ENCODE data around the gene FBLIM1.
"Not testable (repeated sequence)": the region's sequence is repeated elsewhere in the genome, so short reads cannot be mapped to it uniquely, and the experiment has no call there.

The FBLIM1 gene

DNA sequence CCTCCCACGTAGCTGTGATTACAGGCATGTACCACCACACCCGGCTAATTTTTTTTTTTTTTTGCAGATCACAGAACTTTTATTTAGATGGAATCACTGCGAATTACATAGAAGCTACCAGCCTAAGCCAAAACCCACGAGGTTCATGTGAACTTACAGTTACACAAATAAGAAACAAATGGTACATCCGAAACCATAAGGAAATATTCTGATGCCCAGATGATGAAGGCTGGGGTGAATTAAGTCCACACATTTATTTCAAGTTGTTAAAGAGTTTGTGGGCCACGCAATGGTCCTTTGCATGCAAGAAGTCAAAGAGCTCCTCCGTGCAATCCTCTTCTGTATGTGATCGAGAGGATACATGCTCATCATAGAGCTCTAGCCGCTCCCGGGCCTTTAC lies 48.5 kb downstream of the FBLIM1 start:
- in situ Hi-C loops (cut with MboI; ENCODE audit: low sequenced_read_pairs, unreplicated experiment): loop anchor here (25.0 kb wide), 1 partner anchor 180 kb away; the partner anchor contains the start of gene ZBTB17
- TF ChIP-seq, protein P1, sequence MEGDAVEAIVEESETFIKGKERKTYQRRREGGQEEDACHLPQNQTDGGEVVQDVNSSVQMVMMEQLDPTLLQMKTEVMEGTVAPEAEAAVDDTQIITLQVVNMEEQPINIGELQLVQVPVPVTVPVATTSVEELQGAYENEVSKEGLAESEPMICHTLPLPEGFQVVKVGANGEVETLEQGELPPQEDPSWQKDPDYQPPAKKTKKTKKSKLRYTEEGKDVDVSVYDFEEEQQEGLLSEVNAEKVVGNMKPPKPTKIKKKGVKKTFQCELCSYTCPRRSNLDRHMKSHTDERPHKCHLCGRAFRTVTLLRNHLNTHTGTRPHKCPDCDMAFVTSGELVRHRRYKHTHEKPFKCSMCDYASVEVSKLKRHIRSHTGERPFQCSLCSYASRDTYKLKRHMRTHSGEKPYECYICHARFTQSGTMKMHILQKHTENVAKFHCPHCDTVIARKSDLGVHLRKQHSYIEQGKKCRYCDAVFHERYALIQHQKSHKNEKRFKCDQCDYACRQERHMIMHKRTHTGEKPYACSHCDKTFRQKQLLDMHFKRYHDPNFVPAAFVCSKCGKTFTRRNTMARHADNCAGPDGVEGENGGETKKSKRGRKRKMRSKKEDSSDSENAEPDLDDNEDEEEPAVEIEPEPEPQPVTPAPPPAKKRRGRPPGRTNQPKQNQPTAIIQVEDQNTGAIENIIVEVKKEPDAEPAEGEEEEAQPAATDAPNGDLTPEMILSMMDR (IDR thresholded peaks at IDR 0.05; ENCODE audit: borderline replicate concordance, control extremely low read depth, extremely low read depth, insufficient read depth, missing control alignments): no peak
- DNase-seq (ENCODE audit: low spot score): no peak

- in situ Hi-C loops (cut with MboI; ENCODE audit: low sequenced_read_pairs, unreplicated experiment): loop anchor here (25.0 kb wide), 1 partner anchor 180 kb away; the partner anchor contains the start of gene ZBTB17
- not testable (repeated sequence) for DNase-seq (ENCODE audit: low spot score)
Measured at GRCh38 chr1:15807549-15807948, 49.0 kb downstream of the FBLIM1 start, which contains the start of gene UQCRHL. Gene UQCRHL (minus strand): TSS chr1:15807649. CDS start chr1:15807649, 0 bp downstream.

GRCh38 chr1:15808955-15809354 lies 50.4 kb downstream of the FBLIM1 start:
- no peak for DNase-seq (ENCODE audit: low spot score)
- TF ChIP-seq, protein P1 (IDR thresholded peaks at IDR 0.05; ENCODE audit: borderline replicate concordance, control extremely low read depth, extremely low read depth, insufficient read depth, missing control alignments): no peak
- in situ Hi-C loops (cut with MboI; ENCODE audit: low sequenced_read_pairs, unreplicated experiment): loop anchor here (25.0 kb wide), 1 partner anchor 178 kb away; the partner anchor contains the start of gene ZBTB17

GRCh38 chr1:15810073-15810472 lies 51.5 kb downstream of the FBLIM1 start:
- DNase-seq (ENCODE audit: low spot score): no peak
- in situ Hi-C loops (cut with MboI; ENCODE audit: low sequenced_read_pairs, unreplicated experiment): loop anchor here (25.0 kb wide), 1 partner anchor 177 kb away; the partner anchor contains the start of gene ZBTB17
- TF ChIP-seq, protein P1 (IDR thresholded peaks at IDR 0.05; ENCODE audit: borderline replicate concordance, control extremely low read depth, extremely low read depth, insufficient read depth, missing control alignments): no peak

DNA sequence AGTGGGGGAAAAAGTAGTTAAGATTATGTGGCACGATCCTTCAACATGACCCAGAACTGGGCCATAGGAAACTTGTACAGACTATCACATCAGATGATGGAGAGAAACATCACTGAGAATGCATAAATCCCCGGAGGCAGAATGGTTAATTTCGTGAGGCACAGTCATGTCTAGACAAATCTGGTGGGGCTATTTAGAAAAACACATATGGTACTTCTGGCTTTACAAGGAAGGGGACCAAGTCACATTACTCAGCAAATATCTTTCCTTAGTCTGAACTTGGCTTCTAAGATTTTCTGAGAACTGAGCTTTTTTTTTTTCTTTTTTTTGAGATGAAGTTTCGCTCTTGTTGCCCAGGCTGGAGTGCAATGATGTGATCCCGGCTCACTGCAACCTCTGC lies 58.1 kb downstream of the FBLIM1 start:
- DNase-seq (ENCODE audit: low spot score): no peak
- TF ChIP-seq, protein P1 (IDR thresholded peaks at IDR 0.05; ENCODE audit: borderline replicate concordance, control extremely low read depth, extremely low read depth, insufficient read depth, missing control alignments): no peak
- in situ Hi-C loops (cut with MboI; ENCODE audit: low sequenced_read_pairs, unreplicated experiment): loop anchor here (25.0 kb wide), 1 partner anchor 171 kb away; the partner anchor contains the start of gene ZBTB17

DNA sequence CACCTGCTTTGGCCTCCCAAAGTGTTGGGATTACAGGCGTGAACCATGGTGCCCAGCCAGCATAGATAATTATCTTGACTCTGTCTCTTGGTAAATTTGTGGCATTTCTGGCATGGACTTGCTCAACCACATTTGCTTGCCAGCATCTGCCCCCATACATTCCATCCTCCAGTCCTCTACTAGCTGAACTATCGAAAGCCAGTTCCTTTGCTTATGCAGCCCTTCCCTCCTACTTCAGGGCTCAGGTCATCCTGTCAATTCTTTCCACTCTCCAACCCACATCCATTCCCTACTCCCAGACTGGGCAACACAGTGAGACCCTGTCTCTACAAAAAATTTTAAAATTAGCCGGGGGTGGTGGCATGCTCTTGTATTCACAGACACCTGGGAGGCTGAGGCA lies 61.9 kb downstream of the FBLIM1 start:
- no peak for DNase-seq (ENCODE audit: low spot score)
- TF ChIP-seq, protein P1 (IDR thresholded peaks at IDR 0.05; ENCODE audit: borderline replicate concordance, control extremely low read depth, extremely low read depth, insufficient read depth, missing control alignments): no peak
- in situ Hi-C loops (cut with MboI; ENCODE audit: low sequenced_read_pairs, unreplicated experiment): loop anchor here (25.0 kb wide), 1 partner anchor 167 kb away; the partner anchor contains the start of gene ZBTB17

GRCh38 chr1:15825800-15826199 lies 67.2 kb downstream of the FBLIM1 start:
- DNase-seq (ENCODE audit: low spot score): no peak
- in situ Hi-C loops (cut with MboI; ENCODE audit: low sequenced_read_pairs, unreplicated experiment): no loop called here
- TF ChIP-seq, protein P1 (IDR thresholded peaks at IDR 0.05; ENCODE audit: borderline replicate concordance, control extremely low read depth, extremely low read depth, insufficient read depth, missing control alignments): no peak
